ENCODE data around the gene DEFB119.
"Not testable (repeated sequence)": the region's sequence is repeated elsewhere in the genome, so short reads cannot be mapped to it uniquely, and the experiment has no call there.

The DEFB119 gene, protein sequence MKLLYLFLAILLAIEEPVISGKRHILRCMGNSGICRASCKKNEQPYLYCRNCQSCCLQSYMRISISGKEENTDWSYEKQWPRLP
- 0 reads per million in 2 donors for total RNA-seq

DNA sequence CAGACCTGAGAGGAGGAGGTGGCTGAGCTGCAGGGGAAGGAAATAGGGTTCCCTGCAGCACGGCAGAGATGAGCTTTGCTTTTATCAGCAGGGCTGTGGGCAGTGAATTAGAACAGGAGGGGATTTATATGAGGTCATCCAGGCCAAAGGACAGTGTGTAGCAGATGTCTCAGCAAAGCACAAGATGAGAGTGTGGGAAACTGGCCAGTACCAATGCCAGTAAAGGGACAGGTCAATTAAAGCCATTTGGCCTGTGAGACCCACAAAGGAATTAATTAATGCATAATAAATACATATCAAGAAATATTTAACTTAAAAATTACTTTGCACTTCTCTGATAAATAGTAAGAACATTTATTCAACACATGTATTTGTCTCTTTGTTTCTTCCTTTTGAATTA, at the start of gene DEFB119:
DEFB119 (minus strand) TSS at position 101 of the 400 bp plus-strand sequence. CDS start 107 bp downstream, outside the sequence.
- no peak for DNase-seq

DNA sequence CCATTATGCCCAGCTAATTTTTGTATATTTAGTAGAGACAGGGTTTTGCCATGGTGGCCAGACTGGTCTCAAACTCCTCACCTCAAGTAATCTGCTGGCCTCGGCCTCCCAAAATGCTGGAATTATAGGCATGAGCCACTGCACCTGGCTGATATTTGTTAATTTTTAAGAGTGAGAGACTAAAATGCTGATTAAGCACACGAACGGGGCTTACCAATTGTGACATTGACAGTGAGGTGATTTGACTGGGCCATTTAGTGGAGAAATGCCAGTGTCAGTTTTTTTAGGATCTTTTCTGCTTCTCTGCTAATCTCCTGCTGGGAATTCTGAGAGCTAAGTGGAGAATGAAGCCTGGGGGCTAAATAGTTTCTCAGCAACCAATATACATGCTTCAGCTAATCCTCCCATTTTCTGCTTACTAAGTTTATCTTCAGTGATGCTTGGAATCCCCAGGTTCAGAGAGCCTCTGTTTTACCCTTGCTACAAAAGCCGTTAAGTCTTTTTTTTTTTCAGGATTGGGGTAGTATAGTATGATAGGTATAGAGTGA, 40.3 kb upstream of the DEFB119 start:
- no peak for DNase-seq

DNA sequence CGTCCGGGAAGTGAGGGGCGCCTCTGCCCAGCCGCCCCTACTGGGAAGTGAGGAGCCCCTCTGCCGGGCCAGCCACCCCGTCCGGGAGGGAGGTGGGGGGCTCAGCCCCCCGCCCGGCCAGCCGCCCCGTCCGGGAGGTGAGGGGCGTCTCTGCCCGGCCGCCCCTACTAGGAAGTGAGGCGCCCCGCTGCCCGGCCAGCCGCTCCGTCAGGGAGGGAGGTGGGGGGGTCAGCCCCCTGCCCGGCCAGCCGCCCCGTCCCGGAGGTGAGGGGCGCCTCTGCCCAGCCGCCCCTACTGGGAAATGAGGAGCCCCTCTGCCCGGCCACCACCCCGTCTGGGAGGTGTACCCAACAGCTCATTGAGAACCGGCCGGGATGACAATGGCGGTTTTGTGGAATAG, 37.2 kb upstream of the DEFB119 start:
- DNase-seq = not testable (repeated sequence)

DNA sequence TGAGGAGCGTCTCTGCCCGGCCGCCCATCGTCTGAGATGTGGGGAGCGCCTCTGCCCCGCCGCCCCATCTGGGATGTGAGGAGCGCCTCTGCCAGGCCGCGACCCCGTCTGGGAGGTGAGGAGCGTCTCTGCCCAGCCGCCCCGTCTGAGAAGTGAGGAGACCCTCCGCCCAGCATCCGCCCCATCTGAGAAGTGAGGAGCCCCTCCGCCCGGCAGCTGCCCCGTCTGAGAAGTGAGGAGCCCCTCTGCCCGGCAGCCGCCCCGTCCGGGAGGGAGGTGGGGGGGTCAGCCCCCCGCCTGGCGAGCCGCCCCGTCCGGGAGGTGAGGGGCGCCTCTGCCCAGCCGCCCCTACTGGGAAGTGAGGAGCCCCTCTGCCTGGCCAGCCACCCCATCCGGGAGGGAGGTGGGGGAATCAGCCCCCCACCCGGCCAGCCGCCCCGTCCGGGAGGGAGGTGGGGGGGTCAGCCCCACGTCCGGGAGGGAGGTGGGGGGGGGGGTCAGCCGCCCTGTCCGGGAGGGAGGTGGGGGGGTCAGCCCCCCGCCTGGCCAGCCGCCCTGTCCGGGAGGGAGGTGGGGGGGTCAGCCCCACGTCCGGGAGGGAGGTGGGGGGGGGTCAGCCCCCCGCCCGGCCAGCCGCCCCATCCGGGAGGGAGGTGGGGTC, 36.6 kb upstream of the DEFB119 start:
- not testable (repeated sequence) for DNase-seq

DNA sequence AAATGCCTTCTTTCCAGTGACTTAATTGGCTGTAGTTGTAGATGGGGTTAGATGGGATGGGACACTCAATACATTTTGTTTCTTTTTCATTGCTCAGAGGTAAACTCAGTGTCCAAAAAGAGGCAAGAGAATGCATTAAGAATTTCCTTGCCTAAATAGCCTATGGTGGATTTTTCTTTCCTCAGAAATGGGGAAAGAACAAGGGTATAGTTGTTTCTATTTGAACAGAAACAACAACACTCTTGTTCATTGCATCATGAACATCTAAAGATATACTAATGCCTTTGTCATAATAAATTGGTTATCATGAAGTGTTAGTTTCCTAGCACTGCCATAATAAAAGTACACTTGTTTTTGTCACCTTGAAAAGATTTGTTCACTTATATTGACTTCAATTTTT, 35.4 kb upstream of the DEFB119 start:
- DNase-seq = no peak

DNA sequence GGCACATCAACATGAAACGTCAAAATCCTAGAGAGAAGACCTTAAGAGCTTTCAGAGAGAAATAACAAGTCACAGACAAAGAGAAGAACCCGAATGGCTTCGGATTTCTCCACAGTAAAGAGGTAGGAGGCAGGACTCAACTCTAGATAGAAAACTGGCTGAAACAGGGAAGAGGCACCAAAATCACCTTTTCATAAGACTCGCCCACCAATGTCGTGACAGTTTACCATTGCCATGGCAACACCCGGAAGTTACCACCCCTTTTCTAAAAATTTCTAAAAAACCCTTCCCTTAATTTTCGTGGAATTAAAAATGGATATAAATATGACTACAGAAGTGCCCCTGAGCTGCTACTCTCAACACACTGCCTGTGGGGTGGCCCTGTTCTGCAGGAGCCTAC, 27.9 kb upstream of the DEFB119 start:
- no peak for DNase-seq

DNA sequence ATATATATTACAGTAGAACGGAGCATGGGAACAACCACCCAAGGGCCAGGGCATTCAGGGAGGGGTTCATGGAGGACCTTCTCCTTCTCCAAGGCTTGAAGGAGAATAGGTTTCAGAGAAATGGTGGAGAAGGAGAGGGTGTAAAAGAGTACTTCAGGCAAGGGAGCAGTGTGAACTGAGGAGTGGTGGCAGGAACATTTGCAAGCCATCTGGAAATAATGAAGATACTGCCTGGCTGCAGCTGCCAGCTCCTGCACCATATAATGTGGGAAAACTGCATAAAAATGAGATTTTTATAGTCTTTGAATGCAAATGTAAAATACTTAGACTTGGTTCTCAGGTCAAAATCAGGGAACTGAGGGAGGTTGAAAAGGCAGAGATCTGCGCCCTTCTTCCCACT, 25.3 kb upstream of the DEFB119 start:
- no peak for DNase-seq

DNA sequence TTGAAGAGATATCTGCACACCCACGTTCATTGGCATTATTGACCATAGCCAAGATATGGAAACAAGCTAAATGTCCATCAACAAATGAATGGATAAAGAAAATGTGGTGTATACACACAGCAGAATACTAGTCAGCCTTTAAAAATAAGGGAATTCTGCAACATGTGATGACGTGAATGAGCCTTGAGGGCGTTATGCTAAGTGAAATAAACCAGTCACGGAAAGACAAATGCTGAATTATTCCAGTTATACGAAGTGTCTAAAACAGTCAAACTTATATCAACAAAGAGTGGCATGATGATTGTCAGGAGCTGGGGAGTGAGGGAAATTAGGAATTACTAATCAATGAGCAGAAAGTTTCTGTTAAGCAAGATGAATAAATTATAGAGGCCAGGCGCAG, 24.0 kb upstream of the DEFB119 start:
- DNase-seq = no peak

DNA sequence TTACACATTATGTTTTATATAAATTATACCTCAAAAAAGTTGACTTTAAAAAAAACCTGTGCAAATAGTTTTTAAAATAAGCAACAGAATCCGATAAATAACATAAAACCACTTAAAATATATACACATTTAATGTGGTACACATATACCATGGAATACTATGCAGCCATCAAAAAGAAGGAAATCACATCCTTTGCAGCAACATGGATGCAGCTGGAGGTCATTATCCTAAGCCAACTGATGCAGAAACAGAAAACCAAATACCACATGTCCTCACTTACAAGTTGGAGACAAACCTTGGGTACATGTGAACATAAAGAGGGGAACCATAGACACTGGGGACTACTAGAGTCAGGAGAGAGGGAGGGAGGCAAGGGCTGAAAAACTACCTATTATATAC, 19.6 kb upstream of the DEFB119 start:
- DNase-seq = no peak

DNA sequence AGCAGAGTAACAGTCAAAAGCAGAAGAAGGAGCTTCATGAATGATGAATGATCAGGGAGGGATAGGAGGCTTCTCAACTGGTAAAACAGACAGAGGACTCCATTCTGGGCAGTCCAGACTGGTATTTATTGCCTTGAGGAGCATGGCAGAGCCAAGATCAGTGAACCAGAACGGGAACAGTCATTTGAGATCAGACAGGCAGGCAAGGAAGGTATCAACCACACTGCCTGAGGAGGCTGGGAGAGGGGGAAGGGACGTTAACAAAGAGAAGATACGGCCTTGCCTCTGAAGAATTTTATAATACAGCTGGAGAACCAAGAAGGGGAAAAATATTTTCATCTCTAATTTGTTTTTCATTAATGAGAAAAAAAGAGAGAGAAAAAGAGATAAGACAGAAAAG, 15.7 kb upstream of the DEFB119 start, which contains the start of gene DEFB121:
DEFB121 (minus strand) TSS at position 101 of the 400 bp plus-strand sequence; CDS start at position 38, 63 bp downstream.
- no peak for DNase-seq

DNA sequence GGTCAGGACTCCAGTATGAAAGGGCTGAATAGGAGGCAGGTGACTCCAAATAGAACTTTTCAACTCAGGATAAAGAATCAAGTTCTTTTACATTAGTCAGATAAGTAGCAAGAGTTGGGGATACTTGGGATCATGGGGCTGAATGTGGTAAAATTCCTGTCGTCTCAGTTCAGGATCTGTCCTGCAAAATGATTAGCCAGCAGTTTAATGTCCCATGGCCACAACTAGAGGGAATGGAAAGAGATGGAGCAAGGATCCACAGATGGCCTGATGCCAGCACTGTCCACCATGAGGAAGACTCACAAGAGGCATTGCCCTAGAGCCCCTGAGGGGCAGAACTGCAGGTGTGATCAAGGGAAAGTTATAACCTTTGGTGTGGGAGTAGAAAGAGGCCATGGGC, 13.5 kb upstream of the DEFB119 start:
- no peak for DNase-seq

DNA sequence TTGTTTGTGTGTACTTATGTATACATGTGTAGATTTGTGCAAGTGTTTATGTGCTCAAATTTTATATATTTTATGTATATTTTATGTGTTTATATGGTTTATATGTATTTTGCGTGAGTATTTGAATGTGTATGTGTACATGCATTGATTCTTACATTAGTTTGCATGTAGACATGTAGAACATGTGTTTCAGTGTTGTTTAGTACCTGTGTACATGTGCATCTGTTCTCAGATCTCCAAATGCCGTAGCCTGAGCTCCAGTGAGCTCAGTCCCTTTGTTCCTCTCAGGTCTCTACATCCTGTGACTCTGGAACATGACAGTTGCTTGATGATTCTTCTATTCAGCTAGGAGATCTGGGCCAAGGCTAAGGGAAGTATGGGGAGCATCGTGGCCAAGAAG, 4.5 kb upstream of the DEFB119 start:
- no peak for DNase-seq

DNA sequence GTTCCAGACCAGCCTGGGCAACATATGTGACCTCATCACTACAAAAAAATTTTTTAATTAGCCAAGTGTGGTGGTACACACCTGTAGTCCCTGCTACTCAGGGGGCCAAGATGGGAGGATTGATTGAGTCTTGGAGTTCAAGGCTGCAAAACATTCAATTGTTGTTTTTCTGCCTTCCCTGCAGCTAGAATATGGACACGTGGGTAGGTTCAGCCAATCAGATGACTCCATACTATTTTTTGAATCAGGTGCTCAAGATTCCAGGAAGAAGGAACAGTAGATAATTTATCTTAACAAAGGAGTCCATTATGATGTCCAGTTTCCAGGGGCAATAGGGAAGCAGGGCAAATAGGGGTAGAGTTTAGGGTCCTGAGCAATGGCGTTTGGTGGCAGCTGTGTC, 2.4 kb upstream of the DEFB119 start:
- no peak for DNase-seq

DNA sequence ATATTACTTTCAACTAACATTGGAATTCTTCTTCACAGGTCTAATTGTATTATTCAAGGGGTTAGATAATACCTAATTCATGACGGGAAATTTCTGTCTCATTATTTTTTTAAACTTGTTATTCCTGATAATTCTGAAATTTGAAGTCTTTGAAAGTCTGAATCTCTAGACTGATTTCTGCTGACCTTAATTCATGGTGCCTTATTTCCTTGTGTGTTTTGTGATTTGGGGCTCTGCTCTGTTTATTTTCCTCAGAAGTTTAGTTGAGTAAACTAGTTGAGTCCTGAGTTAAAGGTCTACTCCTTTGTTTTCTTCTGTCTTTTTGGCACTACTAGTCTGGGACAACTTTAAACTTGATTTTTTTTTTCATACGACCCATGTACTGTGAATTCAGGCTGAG, 16.0 kb downstream of the DEFB119 start:
- DNase-seq = no peak

DNA sequence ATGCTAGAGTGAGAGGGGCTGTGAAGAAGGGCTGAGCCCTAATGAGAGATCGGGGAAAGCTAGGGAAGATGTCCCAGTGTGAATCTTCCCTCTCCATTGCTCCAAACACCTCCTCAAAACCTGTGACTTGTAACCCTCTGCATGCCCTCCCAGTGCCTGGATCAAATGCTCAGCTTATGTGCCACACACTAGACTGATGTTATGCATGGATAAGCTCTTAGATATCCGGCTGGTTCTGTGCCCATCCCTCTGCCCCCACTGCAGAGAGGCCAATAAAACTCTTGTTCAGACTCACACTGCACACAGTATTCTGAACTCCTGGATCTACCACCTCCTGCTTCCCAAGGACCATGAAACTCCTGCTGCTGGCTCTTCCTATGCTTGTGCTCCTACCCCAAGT, 22.1 kb downstream of the DEFB119 start, which contains the start of gene DEFB118:
DEFB118 (plus strand) TSS at position 301 of the 400 bp plus-strand sequence; CDS start at position 351, 50 bp downstream.
- no peak for DNase-seq

DNA sequence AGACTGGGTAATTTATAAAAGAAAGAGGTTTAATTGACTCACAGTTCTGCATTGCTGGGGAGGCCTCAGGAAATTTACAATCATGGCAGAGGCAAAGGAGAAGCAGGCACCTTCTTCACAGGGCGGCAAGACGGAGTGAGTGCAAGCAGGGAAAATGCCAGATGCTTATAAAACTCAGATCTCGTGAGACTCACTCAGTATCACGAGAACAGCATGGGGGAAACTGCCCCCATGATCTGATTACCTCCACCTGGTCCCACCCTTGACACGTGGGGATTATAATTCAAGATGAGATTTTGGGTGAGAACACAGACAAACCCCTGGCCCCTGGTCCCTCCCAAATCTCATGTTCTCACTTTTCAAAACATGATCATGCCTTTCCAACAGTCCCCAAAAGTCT, 26.1 kb downstream of the DEFB119 start:
- DNase-seq = not testable (repeated sequence)

DNA sequence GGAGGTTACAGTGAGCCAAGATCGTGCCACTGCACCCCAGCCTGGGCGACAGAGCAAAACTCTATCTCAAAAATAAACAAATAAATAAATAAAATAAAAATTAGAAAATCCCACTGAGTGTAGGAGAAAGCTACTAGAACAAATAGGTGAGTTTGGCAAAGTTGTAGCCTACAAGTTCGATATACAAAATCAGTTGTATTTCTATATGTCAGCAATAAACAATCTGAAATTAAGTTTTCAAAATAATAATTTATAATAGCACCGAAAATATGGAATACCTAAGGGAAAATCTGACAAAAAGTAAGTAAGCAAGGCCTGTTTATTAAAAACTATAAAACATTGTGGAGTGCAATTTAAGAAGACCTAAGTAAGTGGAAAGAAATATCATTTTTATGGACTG, 27.1 kb downstream of the DEFB119 start:
- DNase-seq = no peak

DNA sequence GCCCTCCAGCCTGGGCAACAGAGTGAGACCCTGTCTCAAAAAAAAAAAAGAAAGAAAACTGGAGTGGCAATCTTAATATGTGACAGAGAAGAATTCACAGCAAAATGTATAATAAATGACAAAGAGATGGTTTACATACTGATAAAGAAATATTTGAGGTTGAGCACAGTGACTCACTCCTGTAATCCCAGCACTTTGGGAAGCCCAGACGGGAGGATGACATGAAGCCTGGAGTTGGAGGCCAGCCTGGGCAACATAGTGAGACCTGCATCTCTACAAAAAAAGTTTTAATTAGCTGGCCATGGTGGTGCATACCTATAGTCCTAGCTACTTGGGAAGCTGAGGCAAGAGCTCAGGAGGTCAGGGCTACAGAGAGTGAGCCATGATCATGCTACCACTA, 34.4 kb downstream of the DEFB119 start:
- DNase-seq = no peak

DNA sequence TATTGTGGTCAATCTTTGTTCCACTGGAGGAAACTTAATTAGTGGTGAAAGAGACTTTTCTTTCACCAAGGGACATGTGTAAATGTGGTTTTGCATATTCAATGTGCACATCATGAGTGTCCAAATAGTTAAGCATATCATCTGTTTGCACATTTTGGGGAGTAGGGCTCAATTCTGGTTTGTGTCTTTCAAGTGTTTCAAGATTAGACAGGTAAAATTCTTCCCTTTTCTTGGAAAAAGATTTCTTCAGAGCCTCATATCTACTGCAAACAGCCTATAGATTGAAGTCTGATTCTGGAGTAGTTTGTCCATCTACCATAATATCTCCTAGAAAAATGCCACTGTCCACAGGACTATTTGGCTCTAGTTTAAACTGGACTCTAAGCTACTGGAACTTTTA, 48.9 kb downstream of the DEFB119 start:
- no peak for DNase-seq

DNA sequence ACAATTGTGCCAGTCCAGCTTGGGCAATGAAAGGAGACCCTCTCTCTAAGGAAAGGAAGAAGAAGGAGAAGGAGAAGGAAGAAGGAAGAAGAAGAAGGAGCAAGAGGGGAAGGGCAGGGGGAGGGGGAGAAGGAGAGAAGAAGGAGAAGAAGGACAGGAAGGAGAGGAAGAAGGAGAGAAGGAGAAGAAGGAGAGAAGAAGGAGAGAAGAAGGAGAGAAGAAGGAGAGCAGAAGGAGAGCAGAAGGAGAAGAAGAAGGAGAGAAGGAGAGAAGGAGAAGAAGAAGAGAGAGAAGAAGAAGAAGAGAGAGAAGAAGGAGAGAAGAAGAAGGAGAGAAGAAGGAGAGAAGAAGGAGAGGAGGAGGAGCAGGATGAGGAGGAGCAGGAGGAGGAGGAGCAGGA, 59.5 kb downstream of the DEFB119 start:
- DNase-seq = no peak
